Measurements from ENCODE around the gene YWHAB.

YWHAB gene

DNA sequence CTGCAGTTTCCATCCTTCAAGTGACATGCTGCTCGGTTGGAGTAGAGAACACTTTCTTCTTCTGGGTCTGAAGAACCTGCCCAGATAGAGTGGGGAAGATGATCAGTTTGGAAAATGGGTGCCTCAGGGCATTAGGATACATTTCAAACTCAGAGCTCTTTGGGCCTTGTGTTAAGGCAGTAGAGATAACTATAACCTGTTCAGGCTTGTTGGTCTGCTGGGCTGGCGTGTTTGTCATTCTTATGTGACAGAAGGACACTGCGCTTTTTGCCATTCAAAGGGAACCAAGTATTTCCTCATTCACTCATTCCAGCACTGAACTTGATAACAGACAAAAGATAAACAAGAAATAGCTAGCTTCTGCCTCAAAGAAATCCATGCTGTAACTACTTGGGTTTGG lies 70.9 kb downstream of the YWHAB start:
- no peak for DNase-seq (ENCODE audit: low read depth)

Measured in activated T-cell treated with anti-CD3 and anti-CD28 coated beads for 1 hour (primary cell).